Type B pancreatic cell (in vitro differentiated cells): ENCODE measurements around the gene PLN. TPM values are rescaled to one million over a fixed set of nuclear protein-coding genes. Genes with fewer than 3 reads are reported as not detected.

Experiments used
- DNase-seq: peaks from one replicate; pipeline ENCODE4 v3.0.0; 2021; ENCODE audit warnings: mixed read lengths; ENCODE audit not compliant: unreplicated experiment; ENCODE audit errors: extremely low spot score
- H3K27ac Mint-ChIP-seq: 2 replicates; pipeline ENCODE4 v1.8.0; 2021; ENCODE audit warnings: mild to moderate bottlenecking, mixed read lengths
- H3K27me3 Mint-ChIP-seq: 2 replicates; pipeline ENCODE4 v1.8.0; 2021; ENCODE audit warnings: mixed read lengths
- H3K36me3 Mint-ChIP-seq: 2 replicates; pipeline ENCODE4 v1.8.0; 2021; ENCODE audit warnings: mixed read lengths
- H3K4me1 Mint-ChIP-seq: one replicate; pipeline ENCODE4 v1.8.0; 2021; ENCODE audit warnings: mixed read lengths; ENCODE audit not compliant: unreplicated experiment
- H3K4me3 Mint-ChIP-seq: 2 replicates; pipeline ENCODE4 v1.8.0; 2021; ENCODE audit warnings: mild to moderate bottlenecking, mixed read lengths
- H3K9me3 Mint-ChIP-seq: 2 replicates; pipeline ENCODE4 v1.8.0; 2021; ENCODE audit warnings: mixed read lengths
- CTCF ChIP-seq: fragments of 200-600 bp; sonication (generic); conservative IDR thresholded peaks from 2 replicates; pipeline ENCODE4 v1.5.0; 2021; ENCODE audit warnings: antibody characterized with exemption, mild to moderate bottlenecking
- total RNA-seq: library from RNA; stranded (reverse); gene quantifications from 2 replicates; pipeline ENCODE4 v1.2.1, GENCODE V29; 2021; ENCODE audit warnings: low replicate concordance

The PLN gene
- total RNA-seq, 1 donor from 2014 or later, result 0.24 TPM

GRCh38 chr6:118504611-118505010 is 43.5 kb upstream of the PLN start:
- Mint-ChIP-seq H3K36me3 (peaks cover 27% of the 10 kb centered on the region), H3K27me3 (no peaks in the 10 kb centered on the region), H3K27ac (no peak overlapping the region), H3K9me3 (peaks cover 5% of the 10 kb centered on the region), H3K4me1 (no peaks in the 10 kb centered on the region), H3K4me3 (no peak overlapping the region)
- no peak for TF ChIP-seq CTCF
- no peak for DNase-seq

- H3K27me3 Mint-ChIP-seq, result no peaks in the 10 kb centered on the region
- H3K27ac Mint-ChIP-seq, result no peak overlapping the region
- peaks cover under 1% of the 10 kb centered on the region for H3K9me3 Mint-ChIP-seq
- no peak for DNase-seq
- no peaks in the 10 kb centered on the region for H3K4me1 Mint-ChIP-seq
- H3K4me3 Mint-ChIP-seq, result no peak overlapping the region
- peaks cover 20% of the 10 kb centered on the region for H3K36me3 Mint-ChIP-seq
- TF ChIP-seq CTCF, result no peak
These were observed 42.4 kb upstream of the PLN start for GRCh38 chr6:118505656-118506055.

- H3K36me3 Mint-ChIP-seq, result peaks cover 20% of the 10 kb centered on the region
- DNase-seq, result no peak
- no peaks in the 10 kb centered on the region for H3K9me3 Mint-ChIP-seq
- no peaks in the 10 kb centered on the region for H3K4me1 Mint-ChIP-seq
- H3K27me3 Mint-ChIP-seq, result no peaks in the 10 kb centered on the region
- no peak overlapping the region for H3K4me3 Mint-ChIP-seq
- TF ChIP-seq CTCF, result no peak
- H3K27ac Mint-ChIP-seq, result no peak overlapping the region
These were observed 41.9 kb upstream of the PLN start for GRCh38 chr6:118506071-118506638.

GRCh38 chr6:118507636-118508035 is 40.5 kb upstream of the PLN start:
- no peaks in the 10 kb centered on the region for H3K27me3 Mint-ChIP-seq
- peaks cover 6% of the 10 kb centered on the region for H3K36me3 Mint-ChIP-seq
- no peaks in the 10 kb centered on the region for H3K4me1 Mint-ChIP-seq
- no peak for TF ChIP-seq CTCF
- H3K27ac Mint-ChIP-seq, result no peak overlapping the region
- H3K4me3 Mint-ChIP-seq, result no peak overlapping the region
- no peak for DNase-seq
- no peaks in the 10 kb centered on the region for H3K9me3 Mint-ChIP-seq

- peak; percentile 80 for TF ChIP-seq CTCF
- no peaks in the 10 kb centered on the region for H3K4me1 Mint-ChIP-seq
- H3K36me3 Mint-ChIP-seq, result peaks cover 5% of the 10 kb centered on the region
- no peak for DNase-seq
- no peaks in the 10 kb centered on the region for H3K9me3 Mint-ChIP-seq
- no peaks in the 10 kb centered on the region for H3K27me3 Mint-ChIP-seq
- H3K27ac Mint-ChIP-seq, result no peak overlapping the region
- H3K4me3 Mint-ChIP-seq, result no peak overlapping the region
These were observed 39.0 kb upstream of the PLN start for GRCh38 chr6:118509009-118509617.
